Neural cell (in vitro differentiated cells): ENCODE measurements around the gene SLC10A1. TPM values are rescaled to one million over a fixed set of nuclear protein-coding genes. Genes with fewer than 3 reads are reported as not detected.

ENCODE experiments used
- H2AFZ ChIP-seq: fragments of 200-600, 300-800 bp; sonication (generic), shearing (Covaris generic); 2 replicates; pipeline ENCODE4 v1.6.0; 2014; ENCODE audit warnings: low read depth, mild to moderate bottlenecking, antibody characterized with exemption, low read length, moderate library complexity
- H3F3A ChIP-seq: fragments of 200-600 bp; shearing (Covaris generic); 2 replicates; pipeline ENCODE4 v1.6.1; 2016; ENCODE audit warnings: mild to moderate bottlenecking, moderate library complexity, mixed read lengths, antibody characterized with exemption, low read length; ENCODE audit not compliant: insufficient read depth, poor library complexity, severe bottlenecking
- H3K27ac ChIP-seq: fragments of 200-600, 300-800 bp; sonication (generic), shearing (Covaris generic); 2 replicates; pipeline ENCODE4 v1.5.1; 2014; ENCODE audit warnings: mild to moderate bottlenecking, low read length, moderate library complexity
- H3K27me3 ChIP-seq: fragments of 300-800, 200-600 bp; sonication (generic), shearing (Covaris generic); 2 replicates; pipeline ENCODE4 v1.6.0; 2014; ENCODE audit warnings: mild to moderate bottlenecking, low read depth, low read length, moderate library complexity; ENCODE audit not compliant: insufficient read depth
- H3K36me3 ChIP-seq: fragments of 300-800, 200-600 bp; sonication (generic), shearing (Covaris generic); 2 replicates; pipeline ENCODE4 v1.5.1; 2014; ENCODE audit warnings: mild to moderate bottlenecking, antibody characterized with exemption, low read length, moderate library complexity; ENCODE audit not compliant: insufficient read depth
- H3K4me2 ChIP-seq: fragments of 300-800, 200-600 bp; sonication (generic), shearing (Covaris generic); 2 replicates; pipeline ENCODE4 v1.6.0; 2014; ENCODE audit warnings: mild to moderate bottlenecking, low read length
- H3K4me3 ChIP-seq: fragments of 300-800, 200-600 bp; sonication (generic), shearing (Covaris generic); 2 replicates; pipeline ENCODE4 v1.5.1; 2014; ENCODE audit warnings: mild to moderate bottlenecking, low read length, moderate library complexity
- H3K79me2 ChIP-seq: fragments of 200-600 bp; shearing (Covaris generic); replicated peaks from 2 replicates; pipeline ENCODE4 v1.6.0; 2014; ENCODE audit warnings: mild to moderate bottlenecking, low read length, moderate library complexity; ENCODE audit not compliant: insufficient read depth
- H3K9ac ChIP-seq: fragments of 300-800, 200-600 bp; sonication (generic), shearing (Covaris generic); 2 replicates; pipeline ENCODE4 v1.6.1; 2016; ENCODE audit warnings: mild to moderate bottlenecking, low read length, mixed read lengths
- H3K9me2 ChIP-seq: fragments of 200-600 bp; shearing (Covaris generic); 2 replicates; pipeline ENCODE4 v1.6.1; 2016; ENCODE audit warnings: mild to moderate bottlenecking, low read length, mixed read lengths; ENCODE audit not compliant: insufficient read depth
- H3K9me3 ChIP-seq: fragments of 200-600, 300-800 bp; sonication (generic), shearing (Covaris generic); 2 replicates; pipeline ENCODE4 v1.6.1; 2016; ENCODE audit warnings: mild to moderate bottlenecking, mixed run types, low read length, moderate library complexity, mixed read lengths
- H4K20me1 ChIP-seq: fragments of 200-600 bp; shearing (Covaris generic); 2 replicates; pipeline ENCODE4 v1.6.1; 2016; ENCODE audit warnings: mild to moderate bottlenecking, mixed run types; ENCODE audit not compliant: insufficient read depth
- EP300 ChIP-seq: fragments of 450-650 bp; conservative IDR thresholded peaks from 2 replicates; pipeline ENCODE4 v1.6.1; 2014; ENCODE audit warnings: antibody characterized with exemption, mild to moderate bottlenecking, moderate library complexity; ENCODE audit not compliant: poor library complexity, severe bottlenecking
- EZH2 ChIP-seq: fragments of 200-600, 300-800 bp; shearing (Covaris generic), sonication (generic); IDR thresholded peaks from 2 replicates; pipeline ENCODE4 v1.6.1; 2014; ENCODE audit warnings: antibody characterized with exemption, low read length, borderline replicate concordance, mild to moderate bottlenecking; ENCODE audit not compliant: insufficient read depth, poor library complexity, severe bottlenecking
- MXI1 ChIP-seq: fragments of 450-650 bp; conservative IDR thresholded peaks from 2 replicates; pipeline ENCODE4 v1.6.1; 2014; ENCODE audit warnings: antibody characterized with exemption, mild to moderate bottlenecking; ENCODE audit not compliant: poor library complexity, severe bottlenecking
- POLR2AphosphoS5 ChIP-seq: IDR thresholded peaks from 2 replicates; pipeline ENCODE4 v1.6.1; 2012
- RAD21 ChIP-seq: fragments of 450-650 bp; conservative IDR thresholded peaks from 2 replicates; pipeline ENCODE4 v1.6.1; 2014; ENCODE audit warnings: antibody characterized with exemption, mild to moderate bottlenecking, moderate library complexity
- SMC3 ChIP-seq: fragments of 450-650 bp; conservative IDR thresholded peaks from 2 replicates; pipeline ENCODE4 v1.6.1; 2014; ENCODE audit warnings: antibody characterized with exemption, mild to moderate bottlenecking, moderate library complexity; ENCODE audit not compliant: poor library complexity
- TAF1 ChIP-seq: IDR thresholded peaks from 2 replicates; pipeline ENCODE4 v1.6.1; 2012; ENCODE audit warnings: low read depth
- polyA plus RNA-seq: library from polyadenylated mRNA; depleted of rRNA; stranded (reverse); fragments of >200 nt; gene quantifications from 2 replicates; pipeline ENCODE4 v1.2.3, GENCODE V29; 2014
- TF ChIP-seq, protein P1 (sequence below): IDR thresholded peaks from 2 replicates; pipeline ENCODE4 v1.6.1; 2012; ENCODE audit warnings: borderline replicate concordance

Gene SLC10A1
- polyA plus RNA-seq, 1 donor from 2014 or later: not detected

DNA sequence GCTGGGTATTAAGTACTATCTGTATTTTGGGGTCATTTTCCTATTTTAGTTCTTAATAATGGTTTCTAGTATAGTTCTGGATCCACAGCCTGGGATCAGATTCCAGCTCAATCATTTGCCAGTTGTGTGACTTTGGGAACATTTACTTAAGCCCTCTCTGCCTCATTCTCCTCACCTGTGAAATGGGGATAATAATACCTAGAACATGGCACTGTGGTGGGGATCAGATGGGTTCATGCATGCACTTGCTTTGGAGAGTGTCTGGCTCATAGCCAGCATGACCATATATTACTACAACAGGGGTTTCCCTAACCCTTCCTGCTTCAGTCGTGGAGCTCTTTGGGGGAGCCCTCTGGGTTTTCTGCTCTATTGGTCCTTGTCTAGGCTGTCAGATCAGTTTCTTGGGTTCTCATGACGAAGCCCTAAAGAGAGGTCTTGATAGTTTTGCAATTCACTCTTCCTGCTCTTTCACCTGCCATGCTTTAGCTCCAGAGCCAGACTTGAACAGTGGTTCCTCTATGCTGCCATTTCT lies 48.1 kb upstream of the SLC10A1 start:
- no peak overlapping the region for H3K4me2 ChIP-seq
- H3K27me3 ChIP-seq: no peaks in the 10 kb centered on the region
- H3K9me2 ChIP-seq: no peaks in the 10 kb centered on the region
- H3K9ac ChIP-seq: no peak overlapping the region
- no peaks in the 10 kb centered on the region for H3F3A ChIP-seq
- H2AFZ ChIP-seq: no peak overlapping the region
- H3K27ac ChIP-seq: no peak overlapping the region
- no peaks in the 10 kb centered on the region for H3K9me3 ChIP-seq
- no peak overlapping the region for H3K4me3 ChIP-seq
- TF ChIP-seq EZH2: no peak
- no peak for TF ChIP-seq SMC3
- no peak for TF ChIP-seq RAD21
- TF ChIP-seq EP300: no peak
- no peak for TF ChIP-seq POLR2AphosphoS5
- TF ChIP-seq MXI1: no peak
- TF ChIP-seq, protein P1, sequence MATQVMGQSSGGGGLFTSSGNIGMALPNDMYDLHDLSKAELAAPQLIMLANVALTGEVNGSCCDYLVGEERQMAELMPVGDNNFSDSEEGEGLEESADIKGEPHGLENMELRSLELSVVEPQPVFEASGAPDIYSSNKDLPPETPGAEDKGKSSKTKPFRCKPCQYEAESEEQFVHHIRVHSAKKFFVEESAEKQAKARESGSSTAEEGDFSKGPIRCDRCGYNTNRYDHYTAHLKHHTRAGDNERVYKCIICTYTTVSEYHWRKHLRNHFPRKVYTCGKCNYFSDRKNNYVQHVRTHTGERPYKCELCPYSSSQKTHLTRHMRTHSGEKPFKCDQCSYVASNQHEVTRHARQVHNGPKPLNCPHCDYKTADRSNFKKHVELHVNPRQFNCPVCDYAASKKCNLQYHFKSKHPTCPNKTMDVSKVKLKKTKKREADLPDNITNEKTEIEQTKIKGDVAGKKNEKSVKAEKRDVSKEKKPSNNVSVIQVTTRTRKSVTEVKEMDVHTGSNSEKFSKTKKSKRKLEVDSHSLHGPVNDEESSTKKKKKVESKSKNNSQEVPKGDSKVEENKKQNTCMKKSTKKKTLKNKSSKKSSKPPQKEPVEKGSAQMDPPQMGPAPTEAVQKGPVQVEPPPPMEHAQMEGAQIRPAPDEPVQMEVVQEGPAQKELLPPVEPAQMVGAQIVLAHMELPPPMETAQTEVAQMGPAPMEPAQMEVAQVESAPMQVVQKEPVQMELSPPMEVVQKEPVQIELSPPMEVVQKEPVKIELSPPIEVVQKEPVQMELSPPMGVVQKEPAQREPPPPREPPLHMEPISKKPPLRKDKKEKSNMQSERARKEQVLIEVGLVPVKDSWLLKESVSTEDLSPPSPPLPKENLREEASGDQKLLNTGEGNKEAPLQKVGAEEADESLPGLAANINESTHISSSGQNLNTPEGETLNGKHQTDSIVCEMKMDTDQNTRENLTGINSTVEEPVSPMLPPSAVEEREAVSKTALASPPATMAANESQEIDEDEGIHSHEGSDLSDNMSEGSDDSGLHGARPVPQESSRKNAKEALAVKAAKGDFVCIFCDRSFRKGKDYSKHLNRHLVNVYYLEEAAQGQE: no peak
- no peak for TF ChIP-seq TAF1
- H3K79me2 ChIP-seq: no peaks in the 10 kb centered on the region
- no peaks in the 10 kb centered on the region for H3K36me3 ChIP-seq
- H4K20me1 ChIP-seq: no peaks in the 10 kb centered on the region

DNA sequence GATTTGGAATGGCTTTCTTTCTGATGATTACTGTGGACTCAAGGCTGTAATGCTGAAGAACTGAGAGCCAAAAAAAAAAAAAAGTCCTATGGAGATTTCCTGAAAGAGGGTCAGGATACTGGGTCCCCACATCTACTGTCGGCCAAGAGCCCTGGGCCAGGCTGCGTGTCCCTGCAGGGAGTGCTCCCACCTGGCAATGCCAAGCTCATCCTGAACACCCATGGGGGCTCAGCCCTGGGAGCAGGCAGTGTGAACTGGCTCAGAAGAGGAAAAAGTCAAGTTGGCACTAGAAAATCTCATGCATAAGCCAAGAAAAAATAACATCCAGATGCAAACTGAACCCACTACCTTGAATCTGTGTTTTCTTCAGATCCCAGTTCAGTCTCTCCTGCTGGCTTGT lies 47.1 kb upstream of the SLC10A1 start:
- no peak overlapping the region for H3K9ac ChIP-seq
- H3K4me3 ChIP-seq: no peak overlapping the region
- H3K36me3 ChIP-seq: no peaks in the 10 kb centered on the region
- no peaks in the 10 kb centered on the region for H4K20me1 ChIP-seq
- H2AFZ ChIP-seq: no peak overlapping the region
- TF ChIP-seq SMC3 (no peak), TAF1 (no peak), EP300 (no peak), POLR2AphosphoS5 (no peak), MXI1 (no peak), RAD21 (no peak)
- TF ChIP-seq, protein P1: no peak
- H3K27me3 ChIP-seq: no peaks in the 10 kb centered on the region
- no peaks in the 10 kb centered on the region for H3K79me2 ChIP-seq
- no peak overlapping the region for H3K4me2 ChIP-seq
- H3K27ac ChIP-seq: no peak overlapping the region
- H3K9me2 ChIP-seq: no peaks in the 10 kb centered on the region
- no peaks in the 10 kb centered on the region for H3K9me3 ChIP-seq
- no peaks in the 10 kb centered on the region for H3F3A ChIP-seq
